Measurements from ENCODE around the gene DLAT.

GRCh38 chr11:111990381-111990780 is 34.8 kb upstream of the DLAT start:
- TF ChIP-seq POLR2A (IDR thresholded peaks at IDR 0.05) (no peak), CTCF (IDR thresholded peaks at IDR 0.05) (no peak), EP300 (IDR thresholded peaks at IDR 0.05) (no peak)

Measured in tibial nerve (tissue), 4 donors.